ENCODE results near the gene CRYGC.
"Not testable (repeated sequence)": the region's sequence is repeated elsewhere in the genome, so short reads cannot be mapped to it uniquely, and the experiment has no call there.

Gene CRYGC, protein sequence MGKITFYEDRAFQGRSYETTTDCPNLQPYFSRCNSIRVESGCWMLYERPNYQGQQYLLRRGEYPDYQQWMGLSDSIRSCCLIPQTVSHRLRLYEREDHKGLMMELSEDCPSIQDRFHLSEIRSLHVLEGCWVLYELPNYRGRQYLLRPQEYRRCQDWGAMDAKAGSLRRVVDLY

DNA sequence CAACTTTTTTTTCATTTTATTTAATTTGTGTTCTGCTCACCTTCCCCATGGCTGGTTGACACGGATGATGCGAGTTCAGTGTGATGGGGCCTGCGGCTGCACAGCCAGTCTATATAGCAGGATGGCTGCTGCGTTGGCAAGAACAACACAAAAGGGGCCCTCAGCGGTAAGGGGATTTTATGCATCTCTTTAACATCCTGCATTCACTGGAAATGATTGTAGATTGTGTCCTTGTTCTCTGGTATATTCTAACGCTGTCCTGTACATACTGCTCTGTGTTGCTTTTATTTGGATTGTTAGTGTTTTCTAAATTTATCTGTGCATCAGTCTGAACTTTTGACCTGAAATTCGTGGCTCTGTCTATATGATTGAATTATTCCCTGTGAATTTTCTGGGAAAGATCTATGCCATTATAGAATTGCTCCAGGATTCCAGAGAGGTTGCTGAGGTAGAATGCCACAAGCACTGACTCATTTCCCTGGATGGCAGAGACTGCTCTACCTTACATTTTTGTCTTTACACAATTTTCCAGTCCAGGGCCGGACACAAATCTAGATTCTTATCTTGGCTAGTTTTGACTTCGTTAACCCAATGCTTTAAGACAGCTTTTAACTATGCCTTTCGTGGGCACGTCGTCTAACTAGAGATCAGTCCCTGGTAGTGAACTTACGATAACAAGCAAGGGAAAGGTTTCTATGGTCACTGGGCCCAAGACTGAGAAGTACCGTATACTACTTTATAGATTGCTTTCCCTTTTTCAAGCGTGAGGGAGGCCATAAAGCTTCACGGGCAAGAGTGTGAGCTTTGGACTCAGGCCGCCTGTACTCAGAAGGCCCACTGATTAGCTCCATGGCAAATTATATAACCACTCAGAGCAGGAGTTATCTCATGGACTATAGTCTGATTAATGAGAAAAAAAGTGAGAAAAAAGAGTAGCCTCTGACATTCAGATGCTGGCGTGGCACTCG, at the start of gene CRYGC:
TSS of gene CRYGC (minus strand) at position 85 of the 968 bp plus-strand sequence. CDS start at position 49, 36 bp downstream.
- no peak for DNase-seq (ENCODE audit: low read depth)

- DNase-seq (ENCODE audit: low read depth) = no peak
Observed at GRCh38 chr2:208179028-208179609, 49.5 kb upstream of the CRYGC start.

- DNase-seq (ENCODE audit: low read depth) = no peak
Observed at GRCh38 chr2:208175840-208176153, 46.2 kb upstream of the CRYGC start.

GRCh38 chr2:208175069-208175839, 45.6 kb upstream of the CRYGC start:
- DNase-seq (ENCODE audit: low read depth) = peak; percentile 41

GRCh38 chr2:208174144-208174543, 44.5 kb upstream of the CRYGC start:
- DNase-seq (ENCODE audit: low read depth) = no peak

DNA sequence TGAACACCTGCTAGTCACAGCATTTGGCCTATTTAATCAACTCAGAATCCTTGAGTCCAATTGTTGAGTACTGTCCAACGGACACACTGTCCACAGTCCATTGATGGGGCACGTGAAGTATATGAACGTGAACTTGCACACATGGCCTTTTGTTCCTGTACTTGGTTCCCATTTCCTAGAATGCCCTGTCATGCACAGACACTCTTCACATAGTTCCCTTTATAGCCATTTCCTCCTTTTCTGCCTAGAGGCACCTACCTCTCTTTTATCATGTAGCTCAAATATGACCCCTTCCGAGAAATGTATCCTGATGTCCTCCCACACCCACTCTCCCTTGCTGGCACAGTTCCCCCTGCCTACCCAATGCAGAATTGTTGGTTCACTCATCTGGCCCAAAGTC, 42.5 kb upstream of the CRYGC start:
- no peak for DNase-seq (ENCODE audit: low read depth)

GRCh38 chr2:208164951-208165755, 35.5 kb upstream of the CRYGC start:
- DNase-seq (ENCODE audit: low read depth) = no peak

- DNase-seq (ENCODE audit: low read depth) = no peak
Observed at GRCh38 chr2:208163489-208163888, 33.9 kb upstream of the CRYGC start, which contains the start of gene CRYGA. Gene CRYGA (minus strand): TSS chr2:208163589. CDS start chr2:208163556, 33 bp downstream.

DNA sequence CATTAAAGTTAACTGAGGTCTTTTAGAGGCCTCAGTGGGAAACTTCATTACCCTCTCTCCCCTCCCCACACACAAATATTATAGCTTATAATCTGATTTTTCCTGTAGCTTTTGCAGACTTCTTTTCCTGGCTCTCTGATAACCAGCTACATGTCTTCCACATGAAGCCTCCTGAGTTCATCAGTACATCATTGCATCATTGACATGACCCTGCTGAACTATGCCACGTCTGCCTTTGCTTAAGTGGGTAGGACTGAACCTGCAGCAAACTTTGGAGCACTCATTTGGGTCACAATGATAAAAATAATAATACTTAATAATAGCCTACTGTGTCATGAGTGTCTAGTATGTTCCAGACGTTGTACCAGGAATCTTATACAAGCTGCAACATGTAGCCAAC, 26.8 kb upstream of the CRYGC start:
- DNase-seq (ENCODE audit: low read depth) = no peak

DNA sequence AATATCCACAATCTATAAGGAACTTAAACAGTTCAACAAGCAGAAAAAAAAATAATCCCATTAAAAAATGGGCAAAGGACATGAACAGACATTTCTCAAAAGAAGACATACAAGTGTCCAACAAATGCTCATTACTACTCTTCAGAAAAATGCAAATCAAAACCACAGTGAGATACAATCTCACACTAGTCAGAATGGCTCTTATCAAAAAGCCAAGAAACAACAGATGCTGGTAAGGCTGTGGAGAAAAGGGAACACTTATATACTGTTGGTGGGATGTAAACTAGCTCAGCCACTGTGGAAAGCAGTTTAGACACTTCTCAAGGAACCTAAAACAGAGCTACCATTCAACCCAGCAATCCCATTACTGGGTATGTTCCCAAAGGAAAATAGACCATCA, 23.5 kb upstream of the CRYGC start:
- no peak for DNase-seq (ENCODE audit: low read depth)

DNA sequence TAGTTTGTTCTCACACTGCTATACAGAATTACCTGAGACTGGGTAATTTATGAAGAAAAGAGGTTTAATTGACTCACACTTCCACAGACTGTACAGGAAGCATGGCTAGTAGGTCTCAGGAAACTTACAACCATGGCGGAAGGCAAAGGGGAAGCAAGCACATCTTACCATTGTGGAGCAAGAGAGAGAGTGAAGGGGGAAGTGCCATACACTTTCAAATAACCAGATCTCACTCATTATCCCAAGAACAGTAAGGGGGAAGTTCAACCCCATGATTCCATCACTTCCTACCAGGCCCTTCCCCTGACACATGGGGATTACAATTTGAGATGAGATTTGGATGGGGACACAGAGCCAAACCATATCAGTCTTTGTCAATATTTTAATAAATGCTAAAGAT, 21.3 kb upstream of the CRYGC start:
- no peak for DNase-seq (ENCODE audit: low read depth)

DNA sequence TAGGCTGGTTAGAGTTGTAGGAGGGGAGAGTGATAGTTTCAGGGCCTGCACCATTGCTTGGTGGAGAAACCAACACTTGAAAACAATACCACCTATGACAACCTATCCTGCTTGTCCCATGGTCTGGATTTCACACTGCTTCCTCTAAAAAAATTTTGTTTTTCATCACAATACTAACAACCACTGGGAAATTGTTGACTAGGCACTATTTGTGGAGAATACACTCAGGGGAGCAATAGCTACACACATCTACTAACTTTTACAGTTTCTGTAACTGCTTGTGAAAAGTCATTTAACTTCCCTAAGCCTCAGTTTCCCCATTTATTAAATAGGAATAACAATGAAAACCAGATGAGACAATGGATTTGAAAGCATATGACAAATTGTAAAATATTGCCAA, 20.5 kb upstream of the CRYGC start:
- no peak for DNase-seq (ENCODE audit: low read depth)

GRCh38 chr2:208148803-208149202, 19.2 kb upstream of the CRYGC start:
- DNase-seq (ENCODE audit: low read depth) = no peak

DNA sequence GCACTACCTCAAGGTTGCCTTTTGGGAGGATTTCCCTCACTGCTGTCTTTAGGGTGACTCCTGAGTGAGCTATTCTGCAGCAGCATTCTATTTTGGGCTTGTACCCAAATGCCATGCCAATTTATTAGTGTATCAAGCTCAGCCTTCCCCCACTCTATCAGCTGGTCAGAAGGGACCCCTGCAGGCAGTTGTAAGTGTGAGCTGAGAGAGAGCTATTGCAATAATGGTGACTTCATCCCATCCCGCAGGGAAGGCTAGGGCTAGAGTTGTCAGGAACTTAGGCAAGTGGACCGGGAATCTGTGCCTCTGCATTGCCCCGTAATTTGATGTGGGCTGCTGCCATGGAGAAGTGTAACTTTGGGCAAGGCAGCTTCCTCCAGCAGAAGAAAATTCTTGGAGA, 18.1 kb upstream of the CRYGC start:
- no peak for DNase-seq (ENCODE audit: low read depth)

GRCh38 chr2:208147008-208147407, 17.4 kb upstream of the CRYGC start:
- DNase-seq (ENCODE audit: low read depth) = no peak

DNA sequence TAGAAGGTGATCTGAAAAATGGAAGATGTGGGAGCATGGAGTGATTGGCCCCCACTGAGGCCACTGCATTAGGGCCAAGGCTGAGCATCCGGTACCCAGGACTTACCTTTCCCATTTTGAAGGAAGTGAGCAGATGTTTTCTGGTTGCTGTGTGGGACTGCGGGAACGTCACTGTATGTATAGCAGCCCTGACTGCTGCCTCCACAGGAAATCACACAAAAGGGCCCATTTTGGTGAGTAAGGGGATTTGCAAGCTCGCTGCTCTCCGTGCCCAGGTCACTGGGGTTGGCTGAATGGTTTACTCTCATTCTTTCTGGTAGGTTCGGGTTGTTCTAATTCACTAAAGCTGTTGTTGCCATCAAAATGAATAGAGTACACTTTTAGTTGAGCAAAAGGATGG, 16.4 kb upstream of the CRYGC start, which contains the start of gene CRYGB:
TSS of gene CRYGB (minus strand) at position 153 of the 400 bp plus-strand sequence. CDS start at position 115, 38 bp downstream.
- no peak for DNase-seq (ENCODE audit: low read depth)

- DNase-seq (ENCODE audit: low read depth) = no peak
Observed at GRCh38 chr2:208142925-208143799, 13.5 kb upstream of the CRYGC start.

DNA sequence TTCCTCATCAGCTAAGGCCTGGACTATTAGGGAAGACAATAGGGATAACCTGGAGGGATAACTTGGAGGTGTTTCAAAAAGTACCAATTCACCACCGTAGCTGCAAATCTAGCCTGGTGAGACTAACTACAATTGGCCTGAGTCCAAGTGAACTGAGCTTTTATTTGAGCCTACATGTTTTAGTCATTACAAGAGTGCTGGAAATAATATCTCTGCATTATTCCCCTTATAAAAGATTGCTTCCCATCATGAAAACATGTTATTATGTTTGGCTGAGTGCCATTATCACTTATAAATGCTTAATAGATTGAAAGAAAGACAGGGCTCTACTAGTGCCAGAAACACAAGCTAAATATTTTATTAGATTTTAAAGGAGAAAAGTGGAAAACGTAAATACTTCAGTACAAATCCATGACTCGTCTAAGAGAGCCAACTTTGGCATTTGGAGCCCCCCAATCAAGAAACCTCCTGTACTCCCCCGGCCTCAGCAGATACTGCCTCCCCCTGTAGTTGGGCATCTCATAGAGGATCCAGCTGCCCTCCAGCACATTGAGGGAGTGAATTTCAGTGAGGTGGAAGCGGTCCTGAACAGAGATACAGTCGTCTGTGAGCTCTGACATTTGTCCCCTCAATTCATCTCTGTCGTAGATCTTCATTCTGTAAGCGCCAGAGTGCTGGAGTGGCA, 12.8 kb upstream of the CRYGC start:
- DNase-seq (ENCODE audit: low read depth) = no peak

DNA sequence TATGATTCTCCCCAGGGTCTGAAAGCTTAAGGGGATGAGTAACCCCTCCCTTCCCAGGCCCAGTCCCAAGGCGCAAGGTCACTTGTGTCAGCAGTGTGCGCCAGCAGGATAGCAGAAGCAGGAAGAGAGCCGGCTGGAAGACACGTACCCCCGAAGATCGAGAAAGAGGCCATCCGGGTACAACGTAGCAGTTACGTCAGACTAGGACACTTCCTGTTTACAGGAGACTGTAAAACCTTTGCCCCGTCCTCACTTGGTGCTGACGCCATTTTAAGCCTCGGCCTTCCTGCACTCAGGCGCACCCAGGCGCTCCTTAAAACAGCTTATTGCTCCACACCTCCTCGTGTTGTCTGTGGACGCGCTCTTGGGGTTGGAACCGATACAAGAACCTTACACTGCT, 9.8 kb upstream of the CRYGC start:
- no peak for DNase-seq (ENCODE audit: low read depth)

DNA sequence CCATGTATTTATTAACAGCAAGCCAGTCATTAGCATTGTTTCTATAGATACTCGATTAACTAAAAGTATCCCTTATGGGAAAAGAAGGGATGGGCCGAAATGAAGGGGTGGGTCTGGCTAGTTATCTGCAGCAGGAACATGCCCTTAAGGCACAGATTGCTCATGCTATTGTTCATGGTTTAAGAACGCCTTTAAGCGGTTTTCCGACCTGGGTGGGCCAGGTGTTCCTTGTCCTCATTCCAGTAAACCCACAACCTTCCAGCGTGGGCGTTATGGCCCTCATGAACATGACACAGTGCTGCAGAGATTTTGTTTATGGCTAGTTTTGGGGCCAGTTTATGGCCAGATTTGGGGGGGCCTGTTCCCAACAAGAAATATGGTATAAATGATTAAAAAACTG, 8.7 kb upstream of the CRYGC start:
- DNase-seq (ENCODE audit: low read depth) = not testable (repeated sequence)

Data from non-pigmented ciliary epithelial cell (primary cell).